HG02870 (cell line): ENCODE results near the gene LARP6.

Source experiments
- ATAC-seq: cut with Tn5 transposase; IDR thresholded peaks from one replicate; pipeline ENCODE4 v1.9.1; 2021; ENCODE audit warnings: mild to moderate bottlenecking, moderate library complexity; ENCODE audit not compliant: unreplicated experiment

Gene LARP6

GRCh38 chr15:70796516-70797310 lies 57.2 kb downstream of the LARP6 start:
- no peak for ATAC-seq

DNA sequence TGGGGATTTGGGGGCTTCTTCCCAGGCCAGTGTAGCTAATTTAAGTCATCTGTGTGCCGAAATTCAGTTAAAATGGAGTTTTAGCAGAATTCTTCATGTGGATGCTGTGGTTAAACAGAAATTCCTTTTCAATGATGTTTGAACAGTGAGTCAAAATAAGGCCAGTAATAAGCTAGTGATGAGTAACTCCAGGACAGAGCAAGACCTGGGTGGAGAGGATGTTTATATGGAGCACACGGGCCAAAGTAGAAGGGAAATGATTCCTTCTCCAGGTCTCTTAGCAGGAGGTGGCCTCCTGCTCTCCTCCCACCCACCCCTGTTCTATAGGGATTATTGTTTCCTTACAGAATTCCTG lies 58.7 kb downstream of the LARP6 start:
- no peak for ATAC-seq

GRCh38 chr15:70794596-70795310 lies 59.2 kb downstream of the LARP6 start:
- no peak for ATAC-seq

DNA sequence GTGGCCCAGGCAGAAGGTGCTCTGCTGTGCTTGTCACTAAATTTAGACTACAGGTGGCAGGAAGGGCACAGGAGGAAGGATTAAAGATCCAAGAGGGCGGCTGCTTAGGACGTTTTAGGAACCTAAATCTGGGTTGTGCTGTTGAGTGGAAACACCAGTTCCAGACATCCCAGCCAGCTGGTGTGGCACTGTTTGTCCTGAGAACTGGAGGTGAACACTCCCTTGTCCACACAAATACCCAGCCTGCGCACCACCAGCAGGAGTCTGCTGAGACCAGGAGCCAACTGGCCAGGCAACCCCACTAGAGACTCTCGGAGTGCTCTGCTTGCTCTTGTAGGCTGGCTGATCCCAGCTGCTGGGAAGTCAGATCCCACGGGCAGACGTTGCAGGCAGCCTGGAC lies 60.3 kb downstream of the LARP6 start:
- no peak for ATAC-seq

GRCh38 chr15:70792171-70792573 lies 61.8 kb downstream of the LARP6 start:
- no peak for ATAC-seq

GRCh38 chr15:70791259-70791658 lies 62.7 kb downstream of the LARP6 start:
- no peak for ATAC-seq

DNA sequence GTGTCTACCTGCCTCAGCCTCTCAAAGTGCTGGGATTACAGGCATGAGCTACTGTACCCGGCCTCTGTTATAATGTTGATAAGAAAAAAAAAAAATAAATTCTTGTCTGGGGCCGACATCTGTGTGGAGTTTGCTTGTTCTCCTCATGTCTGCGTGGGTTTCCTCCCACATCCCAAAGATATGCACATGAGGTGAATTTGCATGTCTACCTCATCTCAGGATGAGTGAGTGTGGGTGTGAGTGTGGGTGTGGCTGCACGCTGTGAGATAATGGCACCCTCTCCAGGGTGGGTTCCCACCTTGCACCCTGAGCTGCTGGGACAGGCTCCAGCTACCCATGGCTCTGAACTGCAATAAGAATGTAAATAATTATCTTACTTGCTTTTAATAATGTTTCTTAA lies 64.7 kb downstream of the LARP6 start:
- ATAC-seq = no peak

DNA sequence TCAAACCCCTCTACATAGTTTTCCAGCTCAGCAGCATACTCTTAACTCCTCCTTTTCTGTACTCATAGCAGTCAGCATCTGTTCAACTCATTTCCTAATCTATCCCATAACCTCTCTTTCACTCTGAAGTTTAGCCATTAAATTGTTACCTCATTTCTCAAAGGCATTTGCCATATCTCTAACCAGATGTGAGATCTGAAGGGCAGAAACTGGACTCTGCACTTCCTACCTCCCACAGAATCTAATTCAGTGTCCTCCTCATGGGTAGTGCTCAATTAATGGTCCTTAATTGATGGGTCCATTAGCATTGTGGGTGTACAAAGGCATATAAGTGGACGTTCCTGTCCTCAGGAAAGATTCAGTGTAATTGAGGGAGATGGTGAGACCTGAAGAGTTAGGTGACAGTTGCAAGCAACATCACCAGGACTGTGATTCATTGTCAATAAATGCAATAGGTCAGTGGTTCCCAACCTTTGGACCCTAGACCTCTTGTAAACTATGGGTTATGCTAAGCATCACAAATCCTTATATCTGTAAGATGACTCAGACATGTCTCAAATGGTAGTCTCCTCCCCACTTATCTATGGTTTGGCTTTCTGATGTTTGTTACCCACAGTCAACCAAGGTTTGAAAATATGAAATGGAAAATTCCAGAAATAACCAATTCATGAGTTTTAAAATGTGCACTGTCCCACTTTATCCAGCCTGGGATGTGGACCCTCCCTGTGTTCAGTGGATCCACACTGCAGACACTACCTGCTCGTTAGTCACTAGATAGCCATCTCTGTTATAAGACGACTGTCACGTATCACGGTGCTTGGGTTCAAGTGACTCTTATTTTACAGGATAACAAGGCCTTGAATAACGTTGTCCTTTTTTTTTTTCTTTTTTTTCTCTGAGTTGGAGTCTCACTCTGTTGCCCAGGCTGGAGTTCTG lies 65.6 kb downstream of the LARP6 start:
- no peak for ATAC-seq

- no peak for ATAC-seq
These were observed 67.0 kb downstream of the LARP6 start for GRCh38 chr15:70786996-70787395.

- ATAC-seq = no peak
These were observed 70.3 kb downstream of the LARP6 start for GRCh38 chr15:70783610-70784022.

DNA sequence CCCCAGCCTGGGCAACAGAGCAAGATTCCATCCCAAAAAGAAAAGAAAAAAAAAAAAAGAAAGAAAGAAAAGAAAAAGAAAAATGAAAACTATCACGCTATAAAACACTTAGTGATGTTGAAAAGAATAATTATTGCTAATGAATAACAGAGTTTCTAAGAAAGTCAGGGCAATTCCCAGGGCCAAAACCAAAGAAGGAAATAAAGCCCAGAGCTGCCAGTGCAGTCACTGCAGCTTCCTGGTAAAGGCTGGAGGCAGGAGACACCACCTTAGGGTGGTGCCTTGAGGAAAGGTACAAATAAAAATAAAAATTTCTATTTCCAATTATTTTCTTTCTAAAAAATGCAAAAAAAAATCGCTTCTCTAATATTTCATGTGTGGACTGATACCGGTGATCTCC lies 70.9 kb downstream of the LARP6 start:
- ATAC-seq = no peak

- no peak for ATAC-seq
These were observed 72.7 kb downstream of the LARP6 start for GRCh38 chr15:70781236-70781635.
